ENCODE data around the gene OR2T1. TPM values are rescaled to one million over a fixed set of nuclear protein-coding genes. Genes with fewer than 3 reads are reported as not detected.

Gene OR2T1
- total RNA-seq = not detected in 2 replicates

DNA sequence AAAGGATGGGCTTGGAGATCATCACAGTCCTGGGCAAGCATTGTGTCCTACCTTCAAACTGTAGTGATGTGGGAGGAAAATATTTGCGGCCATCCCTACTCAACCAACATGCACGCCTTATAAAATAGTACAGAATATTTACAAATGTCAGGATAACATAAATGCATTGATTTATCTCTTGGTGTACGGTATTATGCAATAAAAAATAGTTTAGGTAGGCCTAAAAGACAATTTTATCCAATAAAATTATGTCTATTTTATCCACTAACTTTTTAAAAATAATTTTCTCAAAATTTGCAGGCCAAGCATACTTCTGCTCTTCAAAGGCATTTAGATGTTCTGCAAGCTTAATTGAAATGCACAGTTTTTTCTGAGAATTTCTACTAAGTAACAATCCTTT lies at the start of gene OR2T1:
OR2T1 (plus strand) TSS at position 301 of the 400 bp plus-strand sequence. CDS start 3,100 bp downstream, outside the sequence.

DNA sequence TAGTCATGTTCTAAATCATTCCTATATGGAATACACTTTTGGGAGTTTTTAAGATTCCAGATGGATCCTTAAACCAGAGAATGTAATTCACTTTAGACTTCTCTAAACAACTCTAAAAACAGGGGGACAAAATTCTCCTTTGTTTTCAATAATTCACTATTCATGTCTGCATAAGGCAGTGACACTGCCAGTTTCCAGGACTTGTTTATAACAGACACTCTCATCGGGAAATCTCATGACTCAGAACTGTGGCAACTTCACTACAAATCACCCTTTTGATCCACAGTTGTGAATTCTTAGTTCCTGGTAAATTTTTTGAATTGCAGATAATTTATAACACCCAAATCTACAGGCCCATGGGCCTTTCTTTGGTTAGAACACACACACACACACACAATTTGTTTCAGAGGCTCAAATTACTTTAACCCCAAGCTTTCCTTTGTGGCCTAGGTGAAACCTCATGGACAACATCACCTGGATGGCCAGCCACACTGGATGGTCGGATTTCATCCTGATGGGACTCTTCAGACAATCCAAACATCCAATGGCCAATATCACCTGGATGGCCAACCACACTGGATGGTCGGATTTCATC lies 41.6 kb upstream of the OR2T1 start, which contains the start of gene OR2T4:
OR2T4 (plus strand) TSS at position 545 of the 595 bp plus-strand sequence; CDS start at position 545, 0 bp downstream.

GRCh38 chr1:248375446-248375845 lies 27.4 kb upstream of the OR2T1 start, which contains the start of gene OR2T6:
Gene OR2T6, plus strand, starts transcription at chr1:248375746. Its CDS starts 11,863 bp downstream, at chr1:248387609.

GRCh38 chr1:248445399-248445798 lies 42.6 kb downstream of the OR2T1 start, which contains the start of gene OR2T2:
Gene OR2T2, plus strand, starts transcription at chr1:248445637. Its CDS starts 7,161 bp downstream, at chr1:248452798.

Other genes starting within 250 kb of the OR2T1 start
- not detected in 2 replicates for gene OR2M2, start 228.2 kb upstream of the OR2T1 start, total RNA-seq
- not detected in 2 replicates for gene OR2M3, start 205.8 kb upstream of the OR2T1 start, total RNA-seq
- not detected in 2 replicates for gene OR2M4, start 171.6 kb upstream of the OR2T1 start, total RNA-seq
- gene OR2T33, start 125.1 kb upstream of the OR2T1 start, total RNA-seq = not detected in 2 replicates
- gene OR2T12, start 99.6 kb upstream of the OR2T1 start, total RNA-seq = not detected in 2 replicates
- gene OR2M7, start 78.5 kb upstream of the OR2T1 start, total RNA-seq = not detected in 2 replicates
- not detected in 2 replicates for gene OR14C36, start 54.3 kb upstream of the OR2T1 start, total RNA-seq
- gene OR2T4, start 41.4 kb upstream of the OR2T1 start, total RNA-seq = not detected in 2 replicates
- not detected in 2 replicates for gene OR2T6, start 27.3 kb upstream of the OR2T1 start, total RNA-seq
- not detected in 2 replicates for gene OR2T2, start 42.6 kb downstream of the OR2T1 start, total RNA-seq
- gene OR2T3, start 70.3 kb downstream of the OR2T1 start, total RNA-seq = not detected in 2 replicates
- not detected in 2 replicates for gene OR2T5, start 85.5 kb downstream of the OR2T1 start, total RNA-seq
- not detected in 2 replicates for gene OR2G6, start 105.0 kb downstream of the OR2T1 start, total RNA-seq
- not detected in 2 replicates for gene OR2T29, start 159.7 kb downstream of the OR2T1 start, total RNA-seq
- not detected in 2 replicates for gene OR2T34, start 171.7 kb downstream of the OR2T1 start, total RNA-seq
- not detected in 2 replicates for gene OR2T10, start 194.7 kb downstream of the OR2T1 start, total RNA-seq
- not detected in 2 replicates for gene OR2T11, start 232.0 kb downstream of the OR2T1 start, total RNA-seq
- not detected in 2 replicates for gene OR2T35, start 242.2 kb downstream of the OR2T1 start, total RNA-seq

All from myometrial cell (primary cell).